Left colon (tissue), 2 donors: ENCODE results near the gene ZNF319. TPM values are rescaled to one million over a fixed set of nuclear protein-coding genes. Genes with fewer than 3 reads are reported as not detected.
A peak's percentile ranks its signal among the peaks of the same experiment; 100 is the strongest.

Experiments used
- ATAC-seq: fragments of 200-7000 bp; cut with Tn5 transposase; one replicate; pipeline ENCODE4 v1.9.1; 2020; ENCODE audit warnings: mild to moderate bottlenecking, moderate library complexity
- DNase-seq, 2 donors: peaks; one replicate each; pipeline ENCODE4 v3.0.0-alpha.2; 2020
- intact Hi-C, 2 donors: fragments of 100-400 bp; cut with DNase I in 1 of 2; cut with micrococcal nuclease in 1 of 2; formaldehyde crosslinking; loops; one replicate each; pipeline versions ENCODE4 v1.11.2 to v1.14.0; 2022; cut with DNase I, micrococcal nuclease
- long read RNA-seq: library from polyadenylated mRNA; unstranded; transcript quantifications from one replicate; pipeline ENCODE4 v2.0.0, GENCODE V29; 2021
- total RNA-seq, 2 donors: library from RNA; stranded (reverse); fragmentation: NEBNext Ultra II Directional; extraction: Animal tissue kit (Norgen Biotek cat#: 25700); gene quantifications; one replicate each; pipeline ENCODE4 v1.2.1, GENCODE V29; 2021
- donor health status: DM: no; HTN: no; CAD: no.
- donor health status: DM: yes; HTN: yes; CAD: no.

Gene ZNF319
- total RNA-seq, result 1 to 10 TPM; 5.0 to 7.9 TPM
- long read RNA-seq, partial matches to known transcripts, result 0 of 3 reads
- long read RNA-seq, other reads (novel, unspliced or antisense), result 3 of 3 reads

- ATAC-seq (peak; percentile 8), DNase-seq (peak in 1 of 2 donors; percentile 42)
- intact Hi-C loops, result loop anchor here (5.0 to 10.0 kb wide), 3 partner anchors 95 to 245 kb away; no protein-coding TSS in a partner anchor
Observed at GRCh38 chr16:57999971-58000705, at the start of gene ZNF319. Gene ZNF319 (minus strand): TSS chr16:58000672. CDS start chr16:57998265, 2,407 bp downstream.

GRCh38 chr16:58049232-58050185 is 49.0 kb upstream of the ZNF319 start:
- ATAC-seq, result no peak
- intact Hi-C loops, result no loop called here
- no peak for DNase-seq

GRCh38 chr16:58048494-58049231 is 48.2 kb upstream of the ZNF319 start:
- DNase-seq (no peak), ATAC-seq (no peak)
- intact Hi-C loops, result no loop called here

- DNase-seq, result no peak
- intact Hi-C loops, result no loop called here
- ATAC-seq, result peak; percentile 2
Observed at GRCh38 chr16:58047557-58048348, 47.3 kb upstream of the ZNF319 start.

GRCh38 chr16:58046936-58047335 is 46.5 kb upstream of the ZNF319 start:
- intact Hi-C loops, result no loop called here
- ATAC-seq, result peak; percentile 78
- no peak for DNase-seq

- DNase-seq (no peak), ATAC-seq (peak; percentile 18)
- intact Hi-C loops, result no loop called here
Observed at GRCh38 chr16:58046054-58046881, 45.8 kb upstream of the ZNF319 start.

GRCh38 chr16:58045096-58045495 is 44.6 kb upstream of the ZNF319 start:
- DNase-seq (no peak), ATAC-seq (no peak)
- intact Hi-C loops, result no loop called here

- no peak for DNase-seq
- intact Hi-C loops, result no loop called here
- ATAC-seq, result no peak
Observed at GRCh38 chr16:58044266-58045019, 44.0 kb upstream of the ZNF319 start.

- intact Hi-C loops, result no loop called here
- ATAC-seq (no peak), DNase-seq (no peak)
Observed at GRCh38 chr16:58043571-58044155, 43.2 kb upstream of the ZNF319 start.

GRCh38 chr16:58042886-58043515 is 42.5 kb upstream of the ZNF319 start:
- intact Hi-C loops, result no loop called here
- DNase-seq (no peak), ATAC-seq (no peak)

GRCh38 chr16:58042001-58042885 is 41.8 kb upstream of the ZNF319 start:
- ATAC-seq (no peak), DNase-seq (no peak)
- intact Hi-C loops, result no loop called here

- intact Hi-C loops, result no loop called here
- DNase-seq (no peak), ATAC-seq (no peak)
Observed at GRCh38 chr16:58041628-58041955, 41.1 kb upstream of the ZNF319 start.

- intact Hi-C loops, result no loop called here
- ATAC-seq (no peak), DNase-seq (no peak)
Observed at GRCh38 chr16:58040945-58041627, 40.6 kb upstream of the ZNF319 start.

- DNase-seq (no peak), ATAC-seq (no peak)
- intact Hi-C loops, result no loop called here
Observed at GRCh38 chr16:58040496-58040846, 40.0 kb upstream of the ZNF319 start.
